Mesothelial cell of epicardium (in vitro differentiated cells): Measurements from ENCODE around the gene ZDHHC17. TPM values are rescaled to one million over a fixed set of nuclear protein-coding genes. Genes with fewer than 3 reads are reported as not detected.

ENCODE experiments used
- DNase-seq, 2 experiments: peaks; one replicate each; pipeline ENCODE4 v3.0.0; 2021; ENCODE audit warnings: low spot score in 2 of 2; ENCODE audit not compliant: unreplicated experiment in 2 of 2
- H3K27ac Mint-ChIP-seq: 2 replicates; pipeline ENCODE4 v1.8.0; 2021; ENCODE audit warnings: mixed read lengths
- H3K27me3 Mint-ChIP-seq: 2 replicates; pipeline ENCODE4 v1.8.0; 2021; ENCODE audit warnings: low read depth, mixed read lengths
- H3K36me3 Mint-ChIP-seq: 2 replicates; pipeline ENCODE4 v1.8.0; 2021; ENCODE audit warnings: mixed read lengths
- H3K4me1 Mint-ChIP-seq: 2 replicates; pipeline ENCODE4 v1.8.0; 2021; ENCODE audit warnings: mixed read lengths
- H3K4me3 Mint-ChIP-seq: 2 replicates; pipeline ENCODE4 v1.8.0; 2021; ENCODE audit warnings: mild to moderate bottlenecking, moderate library complexity, mixed read lengths
- H3K9me3 Mint-ChIP-seq: 2 replicates; pipeline ENCODE4 v1.8.0; 2021; ENCODE audit warnings: mixed read lengths
- CTCF ChIP-seq: fragments of 200-600 bp; sonication (generic); IDR thresholded peaks from one replicate; pipeline ENCODE4 v1.5.0; 2021; ENCODE audit warnings: antibody characterized with exemption; ENCODE audit not compliant: unreplicated experiment
- total RNA-seq: library from RNA; stranded (reverse); gene quantifications from 3 replicates; pipeline ENCODE4 v1.2.1, GENCODE V29; 2021

Gene ZDHHC17
- total RNA-seq, 1 donor from 2014 or later: 61.7 TPM

GRCh38 chr12:76820888-76821482 lies 57.1 kb downstream of the ZDHHC17 start:
- Mint-ChIP-seq H3K27me3 (no peaks in the 10 kb centered on the region), H3K36me3 (peaks cover 10% of the 10 kb centered on the region), H3K4me1 (peaks cover 13% of the 10 kb centered on the region), H3K4me3 (no peak overlapping the region), H3K27ac (peak overlapping the region; percentile 21), H3K9me3 (no peaks in the 10 kb centered on the region)
- TF ChIP-seq CTCF: no peak
- no peak for DNase-seq

- H3K4me3 Mint-ChIP-seq: no peak overlapping the region
- H3K9me3 Mint-ChIP-seq: peaks cover 14% of the 10 kb centered on the region
- TF ChIP-seq CTCF: no peak
- H3K27ac Mint-ChIP-seq: no peak overlapping the region
- peaks cover 41% of the 10 kb centered on the region for H3K36me3 Mint-ChIP-seq
- no peaks in the 10 kb centered on the region for H3K4me1 Mint-ChIP-seq
- no peak for DNase-seq
- no peaks in the 10 kb centered on the region for H3K27me3 Mint-ChIP-seq
These were observed 66.5 kb downstream of the ZDHHC17 start for GRCh38 chr12:76830436-76830835.

- Mint-ChIP-seq H3K27me3 (no peaks in the 10 kb centered on the region), H3K27ac (no peak overlapping the region), H3K36me3 (peaks cover 23% of the 10 kb centered on the region), H3K4me1 (no peaks in the 10 kb centered on the region), H3K4me3 (no peak overlapping the region), H3K9me3 (peaks cover 14% of the 10 kb centered on the region)
- no peak for DNase-seq
- TF ChIP-seq CTCF: no peak
These were observed 72.7 kb downstream of the ZDHHC17 start for GRCh38 chr12:76836633-76837032.

GRCh38 chr12:76847260-76847659 lies 83.3 kb downstream of the ZDHHC17 start:
- Mint-ChIP-seq H3K27ac (no peak overlapping the region), H3K4me3 (no peak overlapping the region), H3K9me3 (no peaks in the 10 kb centered on the region), H3K36me3 (peaks cover 29% of the 10 kb centered on the region), H3K4me1 (peaks cover 3% of the 10 kb centered on the region), H3K27me3 (no peaks in the 10 kb centered on the region)
- no peak for DNase-seq
- no peak for TF ChIP-seq CTCF

- Mint-ChIP-seq H3K27ac (no peak overlapping the region), H3K4me1 (peaks cover 3% of the 10 kb centered on the region), H3K27me3 (no peaks in the 10 kb centered on the region), H3K9me3 (no peaks in the 10 kb centered on the region), H3K36me3 (peaks cover 28% of the 10 kb centered on the region), H3K4me3 (no peak overlapping the region)
- no peak for TF ChIP-seq CTCF
- no peak for DNase-seq
These were observed 84.2 kb downstream of the ZDHHC17 start for GRCh38 chr12:76848132-76848531.

- no peak overlapping the region for H3K4me3 Mint-ChIP-seq
- H3K9me3 Mint-ChIP-seq: peaks cover 19% of the 10 kb centered on the region
- no peak for DNase-seq
- no peaks in the 10 kb centered on the region for H3K27me3 Mint-ChIP-seq
- no peak overlapping the region for H3K27ac Mint-ChIP-seq
- TF ChIP-seq CTCF: no peak
- peaks cover 51% of the 10 kb centered on the region for H3K36me3 Mint-ChIP-seq
- no peaks in the 10 kb centered on the region for H3K4me1 Mint-ChIP-seq
These were observed 88.2 kb downstream of the ZDHHC17 start for GRCh38 chr12:76852106-76852505.
